Measurements from ENCODE around the gene NNAT.

Gene NNAT

GRCh38 chr20:37566590-37567330 is 45.7 kb downstream of the NNAT start:
- DNase-seq (ENCODE audit: low spot score), result no peak

- no peak for DNase-seq (ENCODE audit: low spot score)
These were observed 46.2 kb downstream of the NNAT start for GRCh38 chr20:37567331-37567665.

DNA sequence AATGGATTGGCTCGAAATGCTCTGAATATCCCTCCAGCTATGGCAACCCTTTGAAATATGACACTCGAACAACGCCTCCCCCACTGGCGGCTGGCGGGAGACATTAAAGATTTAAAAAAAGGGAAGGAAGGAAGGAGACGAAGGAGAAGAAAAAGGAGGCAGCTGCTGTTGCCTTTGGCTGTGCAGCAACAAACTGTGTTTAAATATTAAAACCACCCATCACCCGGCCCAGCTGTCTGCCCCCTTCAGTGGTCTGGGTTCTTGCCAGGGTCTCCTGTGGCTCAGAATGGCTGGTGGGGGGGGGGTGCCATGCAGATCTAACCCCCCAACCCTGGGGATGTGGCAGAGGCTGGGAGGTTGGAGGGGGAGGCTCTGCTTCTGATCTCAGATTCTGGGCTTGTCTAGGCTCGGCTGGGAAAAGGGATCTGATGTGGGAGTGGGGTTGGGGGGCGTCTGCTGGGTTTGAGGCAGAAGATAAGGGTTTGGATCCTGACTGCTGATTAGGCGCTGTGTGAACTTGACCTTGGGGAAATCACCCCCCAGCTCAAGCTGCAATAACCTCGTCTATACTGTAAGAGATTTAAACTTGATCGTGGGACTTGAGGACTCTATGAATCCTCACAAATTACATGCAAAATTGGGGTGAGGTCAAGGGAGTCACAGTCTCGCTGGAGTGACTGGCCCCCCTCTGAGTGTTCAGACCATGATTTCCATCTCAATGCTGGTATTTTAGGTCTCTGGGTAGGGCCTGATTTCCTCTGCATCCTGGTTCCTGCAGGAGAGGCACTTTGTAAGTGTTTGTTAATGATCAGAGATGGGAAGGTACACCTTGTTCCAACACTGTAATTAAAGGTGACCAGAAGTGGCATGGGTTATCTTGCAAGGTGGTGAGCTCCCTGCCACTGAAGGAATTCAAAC is 46.9 kb downstream of the NNAT start:
- DNase-seq (ENCODE audit: low spot score), result no peak

DNA sequence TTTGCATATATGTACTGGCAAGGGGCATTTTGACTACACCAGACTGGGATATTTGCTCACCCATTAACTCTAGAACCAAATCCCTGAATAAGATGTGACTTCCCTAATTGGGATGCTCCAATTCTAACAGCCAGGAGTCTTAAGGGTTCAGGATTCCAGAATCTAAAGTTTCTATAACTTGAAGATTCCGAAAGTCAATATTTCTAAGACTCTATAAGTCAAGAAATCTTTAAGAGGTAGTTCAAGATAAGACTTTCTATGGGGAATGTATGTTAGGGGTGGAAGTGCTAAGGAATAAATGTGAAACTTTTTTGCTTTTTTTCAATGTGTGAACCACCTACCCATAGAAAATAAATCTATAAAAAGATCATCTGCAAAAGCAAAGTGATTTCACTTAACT is 49.4 kb downstream of the NNAT start:
- DNase-seq (ENCODE audit: low spot score), result no peak

- DNase-seq (ENCODE audit: low spot score), result no peak
These were observed 50.0 kb downstream of the NNAT start for GRCh38 chr20:37571033-37571432.
